Keratinocyte (primary cell): ENCODE measurements around the gene ARID1B. TPM values are rescaled to one million over a fixed set of nuclear protein-coding genes. Genes with fewer than 3 reads are reported as not detected.

Experiments used
- DNase-seq: peaks from one replicate; pipeline ENCODE4 v3.0.0-alpha.2; 2011; ENCODE audit warnings: low read depth, missing footprints, low spot score
- FAIRE-seq: peaks from 2 replicates; lab custom pipeline; 2011; peaks lifted over from hg19 to GRCh38; lab: Jason Lieb, UNC
- H2AFZ ChIP-seq: 2 replicates; pipeline ENCODE4 v1.6.0; 2012; ENCODE audit warnings: low read length, control low read depth, inconsistent platforms; ENCODE audit not compliant: control insufficient read depth
- H3K27ac ChIP-seq: 2 replicates; pipeline ENCODE4 v1.5.1; 2011; ENCODE audit warnings: low read length; ENCODE audit not compliant: control insufficient read depth, insufficient read depth
- H3K27me3 ChIP-seq: 3 replicates; pipeline ENCODE4 v1.6.0; 2011; ENCODE audit warnings: low read length; ENCODE audit not compliant: control insufficient read depth, insufficient read depth; ENCODE audit errors: extremely low read depth
- H3K36me3 ChIP-seq, 2 experiments: 2 replicates in 1 of 2; 3 replicates in 1 of 2; pipeline ENCODE4 v1.5.1; 2011; ENCODE audit warnings: low read length in 2 of 2, mild to moderate bottlenecking in 1 of 2; ENCODE audit not compliant: control insufficient read depth in 2 of 2, insufficient read depth in 2 of 2; ENCODE audit errors: extremely low read depth in 1 of 2
- H3K4me1 ChIP-seq: 3 replicates; pipeline ENCODE4 v1.5.1; 2011; ENCODE audit warnings: low read length; ENCODE audit not compliant: control insufficient read depth, insufficient read depth; ENCODE audit errors: extremely low read depth
- H3K4me2 ChIP-seq: 3 replicates; pipeline ENCODE4 v1.6.0; 2011; ENCODE audit warnings: low read depth, low read length; ENCODE audit not compliant: control insufficient read depth, insufficient read depth; ENCODE audit errors: extremely low read depth
- H3K4me3 ChIP-seq, 3 experiments: fragments of 200-600 bp in 1 of 3; sonication (generic) in 1 of 3; 2 replicates in 2 of 3; 3 replicates in 1 of 3; pipeline ENCODE4 v1.5.1; 2011 to 2016; ENCODE audit warnings: low read length in 3 of 3, mild to moderate bottlenecking in 3 of 3, control low read depth in 2 of 3, inconsistent platforms in 1 of 3, low read depth in 1 of 3, mixed read lengths in 1 of 3, mixed run types in 1 of 3, moderate library complexity in 1 of 3; ENCODE audit not compliant: control insufficient read depth in 2 of 3, insufficient read depth in 2 of 3; ENCODE audit errors: extremely low read depth in 1 of 3
- H3K79me2 ChIP-seq: 2 replicates; pipeline ENCODE4 v1.6.0; 2012; ENCODE audit warnings: low read length; ENCODE audit not compliant: control insufficient read depth, insufficient read depth
- H3K9ac ChIP-seq: 3 replicates; pipeline ENCODE4 v1.6.0; 2011; ENCODE audit warnings: low read length; ENCODE audit not compliant: control insufficient read depth, insufficient read depth; ENCODE audit errors: extremely low read depth
- H3K9me1 ChIP-seq: 3 replicates; pipeline ENCODE4 v1.6.0; 2011; ENCODE audit warnings: low read length; ENCODE audit not compliant: control insufficient read depth, insufficient read depth; ENCODE audit errors: extremely low read depth
- H3K9me3 ChIP-seq: 2 replicates; pipeline ENCODE4 v1.5.1; 2012; ENCODE audit warnings: low read depth, low read length; ENCODE audit not compliant: control insufficient read depth
- H4K20me1 ChIP-seq: 3 replicates; pipeline ENCODE4 v1.6.0; 2011; ENCODE audit warnings: low read length; ENCODE audit not compliant: control insufficient read depth, insufficient read depth; ENCODE audit errors: extremely low read depth
- CTCF ChIP-seq, 3 experiments: IDR thresholded peaks in 1 of 3; conservative IDR thresholded peaks in 1 of 3; optimal IDR thresholded peaks in 1 of 3; 2 replicates in 2 of 3; 3 replicates in 1 of 3; pipeline versions ENCODE3 to v1.5.1; 2011; ENCODE audit warnings: low read length in 3 of 3, mild to moderate bottlenecking in 3 of 3, moderate library complexity in 2 of 3, control low read depth in 1 of 3, inconsistent platforms in 1 of 3; ENCODE audit not compliant: insufficient read depth in 2 of 3; ENCODE audit errors: extremely low read depth in 1 of 3
- EZH2 ChIP-seq: IDR thresholded peaks from one replicate; pipeline ENCODE4 v1.6.1; 2012; ENCODE audit warnings: inconsistent platforms, mild to moderate bottlenecking, low read length, moderate library complexity
- dilution Hi-C: fragments of 300-500 bp; cut with MboI; formaldehyde crosslinking; loops from one replicate; pipeline ENCODE4 v1.7.0; 2020; ENCODE audit warnings: low sequenced_read_pairs; ENCODE audit not compliant: extremely low pct_ligation_motif_present
- polyA plus RNA-seq, 5 experiments: library from polyadenylated mRNA; depleted of rRNA in 3 of 5; stranded (reverse) in 3 of 5; stranded (forward) in 1 of 5; unstranded in 1 of 5; fragments of >200 nt; gene quantifications; 1 replicate in 1 of 5; 2 replicates in 3 of 5; 3 replicates in 1 of 5; pipeline versions ENCODE4 v1.2.1 to v1.2.3, GENCODE V29; 2011 to 2012; ENCODE audit warnings: missing spikeins in 2 of 5, low read depth in 1 of 5, low replicate concordance in 1 of 5

The ARID1B gene
- polyA plus RNA-seq, 1 donor (not counting 4 experiments of a cell fraction or from before 2014, with no cell fraction given): 14.9 TPM

DNA sequence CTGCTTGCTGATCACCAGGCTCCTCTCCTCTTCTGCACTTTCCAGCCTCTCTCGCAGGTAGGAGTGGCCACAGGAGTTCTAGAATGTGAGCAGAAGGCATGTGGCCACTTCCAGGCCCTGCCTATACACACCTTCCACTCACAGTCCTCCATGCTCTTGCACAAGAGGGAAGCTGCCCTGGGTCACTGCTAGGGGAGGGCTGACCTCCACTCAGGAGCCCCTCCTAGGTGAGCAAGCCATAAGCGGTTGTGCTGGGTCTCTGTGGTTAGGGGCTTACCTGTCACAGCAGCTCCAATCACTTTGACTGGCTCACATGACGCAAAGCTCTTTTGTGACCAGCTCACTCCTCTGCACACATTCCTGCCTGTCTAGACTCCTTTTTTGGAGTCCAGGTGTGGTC is 477.9 kb downstream of the ARID1B start:
- Histone ChIP-seq H4K20me1 (no peaks in the 10 kb centered on the region), H2AFZ (no peak overlapping the region), H3K27me3 (peaks cover 26% of the 10 kb centered on the region), H3K36me3 (no peaks in the 10 kb centered on the region), H3K79me2 (no peaks in the 10 kb centered on the region), H3K9ac (no peak overlapping the region), H3K9me3 (no peaks in the 10 kb centered on the region), H3K4me1 (no peaks in the 10 kb centered on the region), H3K4me3 (no peak overlapping the region), H3K27ac (no peak overlapping the region), H3K4me2 (no peak overlapping the region), H3K9me1 (no peaks in the 10 kb centered on the region)
- TF ChIP-seq CTCF (optimal IDR thresholded peaks at IDR 0.05 in 1 of 3, IDR thresholded peaks at IDR 0.05 in 1 of 3, conservative IDR thresholded peaks at IDR 0.05 in 1 of 3; ENCODE audit: extremely low read depth in 1 of 3, insufficient read depth in 2 of 3, low read length in 3 of 3): no peak
- TF ChIP-seq EZH2: no peak
- no peak for FAIRE-seq
- no peak for DNase-seq
- dilution Hi-C loops: no loop called here

DNA sequence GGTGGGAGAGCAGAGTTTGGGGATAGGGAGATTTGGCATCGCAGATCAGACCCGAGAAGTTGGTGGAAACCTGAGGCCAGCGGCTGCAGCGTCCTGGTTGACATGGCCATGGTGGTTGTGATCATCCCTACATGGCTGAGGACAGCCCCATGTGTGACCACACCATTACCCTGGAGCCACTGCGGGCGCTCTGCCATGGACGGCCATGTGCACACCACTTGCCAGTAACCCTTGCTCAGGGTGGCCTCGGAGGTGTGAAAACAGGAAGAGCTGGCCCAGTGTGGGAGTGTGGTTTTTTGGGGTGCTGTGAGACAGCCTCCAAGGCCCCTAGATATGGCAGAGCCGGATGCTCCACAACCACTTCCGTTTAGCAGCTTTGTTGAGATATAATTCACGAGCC is 481.7 kb downstream of the ARID1B start:
- dilution Hi-C loops: no loop called here
- Histone ChIP-seq H3K9me3 (no peaks in the 10 kb centered on the region), H3K27me3 (peaks cover 22% of the 10 kb centered on the region), H3K79me2 (no peaks in the 10 kb centered on the region), H3K9me1 (no peaks in the 10 kb centered on the region), H3K4me3 (no peak overlapping the region), H2AFZ (no peak overlapping the region), H3K27ac (no peak overlapping the region), H3K4me1 (peaks cover 7% of the 10 kb centered on the region), H4K20me1 (no peaks in the 10 kb centered on the region), H3K4me2 (no peak overlapping the region), H3K36me3 (no peaks in the 10 kb centered on the region), H3K9ac (no peak overlapping the region)
- TF ChIP-seq CTCF (optimal IDR thresholded peaks at IDR 0.05 in 1 of 3, IDR thresholded peaks at IDR 0.05 in 1 of 3, conservative IDR thresholded peaks at IDR 0.05 in 1 of 3; ENCODE audit: extremely low read depth in 1 of 3, insufficient read depth in 2 of 3, low read length in 3 of 3) (no peak), EZH2 (no peak)
- DNase-seq (no peak), FAIRE-seq (no peak)
